AG04449 (cell line): ENCODE measurements around the gene ARHGAP33.

Source experiments
- CTCF ChIA-PET: fragments of 350-600 bp; formaldehyde crosslinking; extraction: SDS; loops from one replicate; lab custom pipeline; 2021; ENCODE audit warnings: antibody characterized with exemption; lab: Yijun Ruan, JAX
- POLR2A ChIA-PET: fragments of 400-600, 350-600 bp; formaldehyde crosslinking; extraction: SDS; loops from one replicate; lab custom pipeline; 2020; ENCODE audit warnings: antibody characterized with exemption, inconsistent platforms; lab: Yijun Ruan, JAX
- DNase-seq: peaks from one replicate; pipeline ENCODE4 v3.0.0-alpha.2; 2010; ENCODE audit warnings: low read depth, low spot score
- H3K4me3 ChIP-seq: 2 replicates; pipeline ENCODE4 v1.5.1; 2011; ENCODE audit warnings: low read depth, mild to moderate bottlenecking, control low read depth, low read length
- CTCF ChIP-seq: IDR thresholded peaks from one replicate; pipeline ENCODE4 v1.5.1; 2011; ENCODE audit warnings: mild to moderate bottlenecking, moderate library complexity, low read length, control low read depth, inconsistent platforms; ENCODE audit not compliant: insufficient read depth; ENCODE audit errors: missing control alignments

ARHGAP33 gene

GRCh38 chr19:35816262-35816661 lies 40.9 kb downstream of the ARHGAP33 start:
- ChIA-PET CTCF (no interaction called here), POLR2A (no interaction called here)
- DNase-seq = no peak
- TF ChIP-seq CTCF = no peak
- no peak overlapping the region for H3K4me3 ChIP-seq

GRCh38 chr19:35816846-35817245 lies 41.5 kb downstream of the ARHGAP33 start:
- CTCF ChIA-PET = no interaction called here
- POLR2A ChIA-PET = no interaction called here

GRCh38 chr19:35818445-35818844 lies 43.1 kb downstream of the ARHGAP33 start:
- ChIA-PET CTCF (interaction anchor here (0.6 to 1.9 kb wide), 6 partner anchors 10 to 269 kb away, joined by 3 to 8 read pairs (median 4); no protein-coding TSS in a partner anchor), POLR2A (no interaction called here)
- TF ChIP-seq CTCF = no peak
- no peak overlapping the region for H3K4me3 ChIP-seq
- no peak for DNase-seq

More at GRCh38 chr19:35816846-35817245, 41.5 kb downstream of the ARHGAP33 start:
- TF ChIP-seq CTCF = no peak
- H3K4me3 ChIP-seq = no peak overlapping the region
- no peak for DNase-seq

- H3K4me3 ChIP-seq = no peak overlapping the region
- TF ChIP-seq CTCF = no peak
- no peak for DNase-seq
- CTCF ChIA-PET = no interaction called here
- POLR2A ChIA-PET = no interaction called here
Observed at GRCh38 chr19:35822579-35822978, 47.2 kb downstream of the ARHGAP33 start.

- CTCF ChIA-PET = no interaction called here
- DNase-seq = no peak
- TF ChIP-seq CTCF = no peak
- H3K4me3 ChIP-seq = no peak overlapping the region
- POLR2A ChIA-PET = no interaction called here
Observed at GRCh38 chr19:35824150-35824549, 48.8 kb downstream of the ARHGAP33 start.

GRCh38 chr19:35828692-35829301 lies 53.4 kb downstream of the ARHGAP33 start:
- CTCF ChIA-PET = no interaction called here
- DNase-seq = no peak
- H3K4me3 ChIP-seq = no peak overlapping the region
- POLR2A ChIA-PET = no interaction called here
- no peak for TF ChIP-seq CTCF
